AG04450 (cell line): Measurements from ENCODE around the gene CDH13. TPM values are rescaled to one million over a fixed set of nuclear protein-coding genes. Genes with fewer than 3 reads are reported as not detected.

Experiments used
- CTCF ChIA-PET: fragments of 300-600, 350-600 bp; formaldehyde crosslinking; extraction: SDS; loops from one replicate; lab custom pipeline; 2022; ENCODE audit warnings: antibody characterized with exemption, inconsistent platforms; lab: Charles Lee
- POLR2A ChIA-PET: fragments of 350-600 bp; formaldehyde crosslinking; extraction: SDS; loops from one replicate; lab custom pipeline; 2021; ENCODE audit warnings: antibody characterized with exemption, inconsistent platforms; lab: Yijun Ruan, JAX
- DNase-seq: peaks from one replicate; pipeline ENCODE4 v3.0.0-alpha.2; 2011; ENCODE audit warnings: low read depth, low spot score
- H3K27ac ChIP-seq: one replicate; pipeline ENCODE4 v1.5.1; 2012; ENCODE audit warnings: low read depth, low read length, control low read depth
- H3K27me3 ChIP-seq: one replicate; pipeline ENCODE4 v1.6.0; 2012; ENCODE audit warnings: low read length; ENCODE audit not compliant: control insufficient read depth, insufficient read depth
- H3K4me3 ChIP-seq: 2 replicates; pipeline ENCODE4 v1.5.1; 2011; ENCODE audit warnings: mild to moderate bottlenecking, low read depth, low read length, control low read depth
- H3K9me3 ChIP-seq: 2 replicates; pipeline ENCODE4 v1.5.1; 2012; ENCODE audit warnings: low read length; ENCODE audit not compliant: control insufficient read depth, insufficient read depth
- polyA plus RNA-seq: library from polyadenylated mRNA; depleted of rRNA; stranded (reverse); fragments of >200 nt; gene quantifications from 2 replicates; pipeline ENCODE4 v1.2.3, GENCODE V29; 2011
- TF ChIP-seq, protein P1 (sequence below): IDR thresholded peaks from 2 replicates; pipeline ENCODE4 v1.5.1; 2011; ENCODE audit warnings: low read depth, low read length, control low read depth, inconsistent platforms

CDH13 gene
- polyA plus RNA-seq, 1 experiment: 55.0 TPM

- no peaks in the 10 kb centered on the region for H3K9me3 ChIP-seq
- DNase-seq: peak; percentile 32
- no peaks in the 10 kb centered on the region for H3K27me3 ChIP-seq
- H3K4me3 ChIP-seq: no peak overlapping the region
- POLR2A ChIA-PET: no interaction called here
- H3K27ac ChIP-seq: no peak overlapping the region
- CTCF ChIA-PET: no interaction called here
- TF ChIP-seq, protein P1, sequence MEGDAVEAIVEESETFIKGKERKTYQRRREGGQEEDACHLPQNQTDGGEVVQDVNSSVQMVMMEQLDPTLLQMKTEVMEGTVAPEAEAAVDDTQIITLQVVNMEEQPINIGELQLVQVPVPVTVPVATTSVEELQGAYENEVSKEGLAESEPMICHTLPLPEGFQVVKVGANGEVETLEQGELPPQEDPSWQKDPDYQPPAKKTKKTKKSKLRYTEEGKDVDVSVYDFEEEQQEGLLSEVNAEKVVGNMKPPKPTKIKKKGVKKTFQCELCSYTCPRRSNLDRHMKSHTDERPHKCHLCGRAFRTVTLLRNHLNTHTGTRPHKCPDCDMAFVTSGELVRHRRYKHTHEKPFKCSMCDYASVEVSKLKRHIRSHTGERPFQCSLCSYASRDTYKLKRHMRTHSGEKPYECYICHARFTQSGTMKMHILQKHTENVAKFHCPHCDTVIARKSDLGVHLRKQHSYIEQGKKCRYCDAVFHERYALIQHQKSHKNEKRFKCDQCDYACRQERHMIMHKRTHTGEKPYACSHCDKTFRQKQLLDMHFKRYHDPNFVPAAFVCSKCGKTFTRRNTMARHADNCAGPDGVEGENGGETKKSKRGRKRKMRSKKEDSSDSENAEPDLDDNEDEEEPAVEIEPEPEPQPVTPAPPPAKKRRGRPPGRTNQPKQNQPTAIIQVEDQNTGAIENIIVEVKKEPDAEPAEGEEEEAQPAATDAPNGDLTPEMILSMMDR: no peak
Observed at GRCh38 chr16:82990155-82990554, 363.4 kb downstream of the CDH13 start.

DNA sequence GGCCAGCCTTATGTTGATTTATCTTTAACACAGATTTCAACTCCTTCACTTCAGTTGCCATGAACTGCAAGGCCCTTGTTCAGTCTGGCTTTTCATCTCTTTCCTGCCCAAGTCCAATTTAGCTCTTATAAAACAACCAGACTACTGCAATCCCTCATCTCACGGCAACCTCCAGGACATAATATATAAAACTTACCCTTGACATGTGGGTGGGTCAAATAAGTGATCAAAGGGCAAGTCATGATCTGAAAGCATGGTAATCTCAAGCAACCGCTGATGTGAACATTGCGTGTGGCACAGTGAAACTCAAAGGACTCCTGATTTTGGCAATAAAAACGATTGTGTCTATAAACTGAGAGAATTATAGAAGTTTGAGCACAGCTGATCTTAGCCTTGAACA is 364.6 kb downstream of the CDH13 start:
- TF ChIP-seq, protein P1: no peak
- POLR2A ChIA-PET: no interaction called here
- Histone ChIP-seq H3K27ac (no peak overlapping the region), H3K27me3 (no peaks in the 10 kb centered on the region), H3K4me3 (no peak overlapping the region), H3K9me3 (no peaks in the 10 kb centered on the region)
- CTCF ChIA-PET: no interaction called here
- DNase-seq: no peak

DNA sequence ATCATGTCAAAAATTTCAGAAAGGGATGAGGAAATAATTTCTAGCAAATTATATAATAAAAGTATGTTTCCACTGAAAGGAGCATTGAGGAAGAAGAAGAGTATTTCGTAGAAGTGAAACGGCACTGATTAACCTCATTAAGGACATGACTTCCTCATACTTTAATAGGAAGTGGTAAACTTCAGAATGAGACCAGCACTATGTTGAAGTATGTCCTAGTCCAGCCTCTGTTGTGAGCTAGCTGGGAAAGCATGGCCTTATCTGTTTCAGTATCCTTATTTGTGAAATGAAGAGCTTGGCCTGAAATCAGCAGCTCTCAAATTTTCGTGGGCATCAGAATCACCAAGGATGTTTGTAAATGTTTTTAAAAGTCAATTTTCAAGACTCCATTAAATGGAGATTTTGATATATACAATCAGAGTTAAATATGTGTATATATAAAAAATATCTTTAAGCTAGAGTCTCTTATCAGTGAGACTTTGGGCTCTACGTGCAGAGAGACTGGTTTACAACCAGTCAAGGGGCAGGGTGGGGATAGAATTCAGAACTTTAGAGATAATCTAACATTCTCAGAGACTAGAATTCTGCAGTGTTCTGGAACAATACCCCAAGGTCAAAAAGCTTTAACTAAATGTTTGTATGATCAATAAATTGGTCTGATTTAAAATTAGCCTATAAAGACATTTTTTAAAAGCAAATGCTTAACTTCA is 365.4 kb downstream of the CDH13 start:
- no peak for DNase-seq
- ChIA-PET CTCF (interaction anchor here (0.5 kb wide), 1 partner anchor 817 kb away, joined by 4 read pairs; no protein-coding TSS in a partner anchor), POLR2A (no interaction called here)
- H3K27me3 ChIP-seq: no peaks in the 10 kb centered on the region
- H3K27ac ChIP-seq: no peak overlapping the region
- H3K9me3 ChIP-seq: no peaks in the 10 kb centered on the region
- TF ChIP-seq, protein P1: no peak
- no peak overlapping the region for H3K4me3 ChIP-seq

DNA sequence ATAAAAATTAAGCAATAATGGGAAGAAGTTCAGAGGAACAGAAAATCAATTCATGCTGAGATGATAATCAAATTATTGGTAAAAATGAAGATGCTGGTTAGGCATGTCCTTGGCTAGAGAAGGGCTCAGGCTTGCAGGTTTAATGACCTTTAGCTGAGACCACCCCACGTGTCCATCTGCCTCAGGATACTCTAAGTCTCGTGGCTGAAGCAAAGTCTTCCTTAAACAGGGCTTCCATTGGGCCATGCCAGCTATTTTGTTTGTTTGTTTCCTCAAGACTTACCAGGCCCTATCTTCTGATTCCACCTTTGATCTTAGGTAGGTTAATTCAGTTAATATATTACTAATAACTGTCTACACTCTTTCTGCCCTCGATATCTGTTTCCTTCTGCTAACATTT is 366.0 kb downstream of the CDH13 start:
- CTCF ChIA-PET: interaction anchor here (0.5 kb wide), 1 partner anchor 817 kb away, joined by 4 read pairs; no protein-coding TSS in a partner anchor
- POLR2A ChIA-PET: no interaction called here

DNA sequence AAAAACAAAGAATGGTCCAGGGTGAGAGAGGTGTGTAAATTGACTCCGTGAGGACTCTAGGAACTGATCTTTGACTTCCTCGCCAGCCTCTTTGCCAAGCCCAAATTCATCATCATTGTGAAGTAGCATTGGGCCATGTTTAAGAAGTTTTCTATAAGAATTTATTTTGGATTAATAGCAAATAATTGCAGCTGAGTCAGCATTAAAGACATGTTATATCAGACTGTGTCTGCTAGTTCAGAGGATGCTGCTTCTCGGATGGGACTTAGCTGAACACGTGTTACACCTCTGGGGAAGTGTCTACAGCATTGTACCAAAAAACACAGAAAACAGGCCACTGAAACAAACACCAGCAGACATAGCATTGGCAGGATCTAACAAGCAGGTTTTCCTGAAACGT is 366.6 kb downstream of the CDH13 start:
- Histone ChIP-seq H3K4me3 (no peak overlapping the region), H3K27me3 (no peaks in the 10 kb centered on the region), H3K9me3 (no peaks in the 10 kb centered on the region), H3K27ac (no peak overlapping the region)
- ChIA-PET CTCF (no interaction called here), POLR2A (no interaction called here)
- TF ChIP-seq, protein P1: no peak
- no peak for DNase-seq

More for the DNA sequence above, 366.0 kb downstream of the CDH13 start:
- H3K27ac ChIP-seq: no peak overlapping the region
- no peak overlapping the region for H3K4me3 ChIP-seq
- TF ChIP-seq, protein P1: no peak
- no peaks in the 10 kb centered on the region for H3K9me3 ChIP-seq
- H3K27me3 ChIP-seq: no peaks in the 10 kb centered on the region
- no peak for DNase-seq
